Measurements from ENCODE around the gene TTC9B. TPM values are rescaled to one million over a fixed set of nuclear protein-coding genes. Genes with fewer than 3 reads are reported as not detected.

Gene TTC9B
- total RNA-seq, 4 donors from 2014 or later, result not detected

DNA sequence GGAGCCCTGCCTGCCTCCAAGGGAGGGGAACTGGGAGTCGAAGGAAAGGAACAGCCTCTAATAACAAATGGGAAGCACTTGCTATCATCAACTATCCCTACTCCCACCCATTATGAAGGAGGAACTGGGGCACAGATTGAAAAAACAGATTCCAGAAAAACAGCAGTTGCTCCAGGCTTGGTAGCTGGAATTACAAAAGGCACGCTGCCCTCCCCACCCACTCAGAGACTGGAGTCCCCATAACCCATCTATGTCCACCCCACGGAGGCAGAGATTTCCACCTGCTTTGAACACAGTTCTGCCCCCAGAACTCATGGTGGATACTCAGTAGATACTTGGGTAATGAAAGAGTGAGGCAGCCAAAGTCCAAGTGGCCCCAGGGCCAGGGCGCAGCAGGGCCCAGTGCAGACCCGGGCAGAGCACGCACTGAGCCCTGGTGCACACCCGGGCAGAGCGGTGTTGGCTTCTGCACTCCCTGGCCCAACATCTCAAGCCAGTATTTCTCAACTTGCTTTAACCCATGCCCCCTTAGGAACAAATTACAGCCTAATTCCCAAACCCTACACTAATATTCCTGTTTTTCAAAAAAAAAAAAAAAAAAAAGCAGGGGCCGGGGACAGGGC is 27.4 kb upstream of the TTC9B start:
- DNase-seq, result no peak
- Histone ChIP-seq H3K27me3 (no peaks in the 10 kb centered on the region), H3K27ac (no peak overlapping the region), H3K36me3 (peaks cover 0 to 72% (median 0%) of the 10 kb centered on the region in 3 donors), H3K9me3 (no peaks in the 10 kb centered on the region), H3K4me1 (peaks cover 0 to 54% (median 17%) of the 10 kb centered on the region in 3 donors), H3K4me3 (no peak overlapping the region)
- TF ChIP-seq, protein P1, sequence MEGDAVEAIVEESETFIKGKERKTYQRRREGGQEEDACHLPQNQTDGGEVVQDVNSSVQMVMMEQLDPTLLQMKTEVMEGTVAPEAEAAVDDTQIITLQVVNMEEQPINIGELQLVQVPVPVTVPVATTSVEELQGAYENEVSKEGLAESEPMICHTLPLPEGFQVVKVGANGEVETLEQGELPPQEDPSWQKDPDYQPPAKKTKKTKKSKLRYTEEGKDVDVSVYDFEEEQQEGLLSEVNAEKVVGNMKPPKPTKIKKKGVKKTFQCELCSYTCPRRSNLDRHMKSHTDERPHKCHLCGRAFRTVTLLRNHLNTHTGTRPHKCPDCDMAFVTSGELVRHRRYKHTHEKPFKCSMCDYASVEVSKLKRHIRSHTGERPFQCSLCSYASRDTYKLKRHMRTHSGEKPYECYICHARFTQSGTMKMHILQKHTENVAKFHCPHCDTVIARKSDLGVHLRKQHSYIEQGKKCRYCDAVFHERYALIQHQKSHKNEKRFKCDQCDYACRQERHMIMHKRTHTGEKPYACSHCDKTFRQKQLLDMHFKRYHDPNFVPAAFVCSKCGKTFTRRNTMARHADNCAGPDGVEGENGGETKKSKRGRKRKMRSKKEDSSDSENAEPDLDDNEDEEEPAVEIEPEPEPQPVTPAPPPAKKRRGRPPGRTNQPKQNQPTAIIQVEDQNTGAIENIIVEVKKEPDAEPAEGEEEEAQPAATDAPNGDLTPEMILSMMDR (IDR thresholded peaks at IDR 0.05), result no peak
- TF ChIP-seq POLR2A (IDR thresholded peaks at IDR 0.05), result no peak
- 74 to 75% methylated on average over 5 to 9 of the region's 9 CpGs for WGBS, 2 donors
- intact Hi-C loops (cut with DNase I), result no loop called here

DNA sequence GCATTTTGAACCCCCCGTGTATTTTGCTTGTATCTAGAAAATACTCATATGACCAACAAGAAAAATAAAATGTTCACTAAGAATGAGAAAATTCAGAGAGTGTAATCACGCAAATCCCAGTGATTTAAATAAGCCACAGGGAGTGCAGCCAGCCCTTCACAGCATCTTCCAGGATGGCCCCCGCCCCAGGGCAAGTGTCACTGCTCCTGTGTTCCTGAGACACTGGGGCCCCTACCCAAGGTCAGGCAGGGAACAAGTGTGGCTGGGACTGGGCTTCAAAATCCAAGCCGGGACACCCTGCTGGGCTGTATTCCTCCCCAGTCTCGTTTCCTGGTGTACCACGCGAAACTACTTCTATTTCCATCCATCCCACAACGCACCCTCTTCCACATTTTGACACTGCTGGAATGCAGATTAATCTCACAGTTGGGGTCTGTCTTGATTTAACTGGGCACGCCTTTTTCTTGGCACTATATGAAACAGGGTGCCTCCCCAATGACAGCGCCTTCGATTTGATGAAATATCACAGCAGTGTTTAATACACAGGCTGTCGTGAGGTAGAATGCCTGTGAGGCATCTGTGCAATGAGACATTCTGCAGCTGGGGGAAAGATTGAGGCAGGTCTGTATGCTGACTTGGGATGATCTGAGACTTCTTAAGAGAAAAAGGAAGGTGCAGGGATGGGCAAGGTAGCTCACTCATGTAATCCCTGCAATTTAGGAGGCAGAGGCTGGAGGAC is 26.6 kb upstream of the TTC9B start:
- TF ChIP-seq, protein P1 (IDR thresholded peaks at IDR 0.05), result no peak
- no peak for TF ChIP-seq POLR2A (IDR thresholded peaks at IDR 0.05)
- H3K27me3 ChIP-seq, result no peaks in the 10 kb centered on the region
- intact Hi-C loops (cut with DNase I), result no loop called here
- H3K9me3 ChIP-seq, result no peaks in the 10 kb centered on the region
- H3K27ac ChIP-seq, result no peak overlapping the region
- H3K4me1 ChIP-seq, result peaks cover 0 to 54% (median 17%) of the 10 kb centered on the region in 3 donors
- no peak overlapping the region for H3K4me3 ChIP-seq
- H3K36me3 ChIP-seq, result peaks cover 0 to 72% (median 6%) of the 10 kb centered on the region in 3 donors
- WGBS, 2 donors, result 72 to 89% methylated on average over 10 to 12 of the region's 12 CpGs
- no peak for DNase-seq

DNA sequence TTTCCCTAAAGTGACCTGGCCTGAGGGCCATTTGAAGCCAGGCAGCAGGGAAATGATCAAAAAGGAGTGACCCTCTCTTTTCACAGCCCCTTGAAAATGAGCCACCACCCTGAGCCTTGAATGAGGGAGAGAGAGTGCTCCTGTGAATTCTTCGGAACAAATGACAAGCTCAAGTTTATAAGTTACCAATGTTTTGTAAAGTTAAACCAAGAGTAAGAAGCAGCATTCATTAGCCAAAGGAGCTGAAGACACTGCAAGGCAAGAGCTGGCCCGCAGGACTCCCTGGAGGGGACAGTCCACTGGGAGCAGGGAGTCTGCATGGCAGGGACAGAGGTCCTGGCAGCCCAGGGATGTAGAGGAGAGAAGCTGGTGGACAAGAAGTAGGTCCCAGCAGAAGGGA is 25.0 kb upstream of the TTC9B start:
- H3K4me1 ChIP-seq, result peaks cover 0 to 48% (median 17%) of the 10 kb centered on the region in 3 donors
- no peak overlapping the region for H3K27ac ChIP-seq
- 92 to 95% methylated on average over 2 of the region's 2 CpGs for WGBS, 2 donors
- no peak overlapping the region for H3K4me3 ChIP-seq
- DNase-seq, result no peak
- intact Hi-C loops (cut with DNase I), result no loop called here
- H3K9me3 ChIP-seq, result no peaks in the 10 kb centered on the region
- H3K36me3 ChIP-seq, result peaks cover 12 to 75% (median 14%) of the 10 kb centered on the region in 3 donors
- TF ChIP-seq, protein P1 (IDR thresholded peaks at IDR 0.05), result no peak
- TF ChIP-seq POLR2A (IDR thresholded peaks at IDR 0.05), result no peak
- no peaks in the 10 kb centered on the region for H3K27me3 ChIP-seq

DNA sequence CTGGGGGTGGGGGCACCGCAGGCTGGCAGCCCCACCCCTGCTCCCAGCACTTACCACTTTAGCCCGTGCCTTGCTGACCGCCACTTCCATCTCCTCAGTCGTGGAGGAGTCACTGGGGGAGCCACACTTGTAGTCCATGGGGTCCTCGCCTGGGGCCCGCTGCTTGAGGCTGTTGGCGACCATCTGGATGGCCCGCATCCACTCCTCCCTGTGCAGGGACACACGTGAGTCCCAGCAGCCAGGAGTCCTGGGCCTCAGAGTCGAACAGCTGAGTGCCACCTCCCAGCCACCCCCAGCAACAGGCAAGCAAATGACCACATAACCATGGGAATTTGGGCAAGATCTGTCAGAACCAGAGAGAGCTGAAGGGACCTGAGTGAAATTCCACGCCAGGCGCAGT is 24.3 kb upstream of the TTC9B start:
- TF ChIP-seq POLR2A (IDR thresholded peaks at IDR 0.05), result no peak
- TF ChIP-seq, protein P1 (IDR thresholded peaks at IDR 0.05), result no peak
- H3K9me3 ChIP-seq, result no peaks in the 10 kb centered on the region
- no peaks in the 10 kb centered on the region for H3K27me3 ChIP-seq
- H3K4me3 ChIP-seq, result no peak overlapping the region
- H3K4me1 ChIP-seq, result peaks cover 0 to 48% (median 17%) of the 10 kb centered on the region in 3 donors
- 95 to 100% methylated on average over 2 to 3 of the region's 12 CpGs for WGBS, 2 donors
- peaks cover 19 to 75% (median 21%) of the 10 kb centered on the region in 3 donors for H3K36me3 ChIP-seq
- intact Hi-C loops (cut with DNase I), result no loop called here
- H3K27ac ChIP-seq, result peak overlapping the region in 3 of 4 donors; percentile 15 to 64 (median 49)
- no peak for DNase-seq

DNA sequence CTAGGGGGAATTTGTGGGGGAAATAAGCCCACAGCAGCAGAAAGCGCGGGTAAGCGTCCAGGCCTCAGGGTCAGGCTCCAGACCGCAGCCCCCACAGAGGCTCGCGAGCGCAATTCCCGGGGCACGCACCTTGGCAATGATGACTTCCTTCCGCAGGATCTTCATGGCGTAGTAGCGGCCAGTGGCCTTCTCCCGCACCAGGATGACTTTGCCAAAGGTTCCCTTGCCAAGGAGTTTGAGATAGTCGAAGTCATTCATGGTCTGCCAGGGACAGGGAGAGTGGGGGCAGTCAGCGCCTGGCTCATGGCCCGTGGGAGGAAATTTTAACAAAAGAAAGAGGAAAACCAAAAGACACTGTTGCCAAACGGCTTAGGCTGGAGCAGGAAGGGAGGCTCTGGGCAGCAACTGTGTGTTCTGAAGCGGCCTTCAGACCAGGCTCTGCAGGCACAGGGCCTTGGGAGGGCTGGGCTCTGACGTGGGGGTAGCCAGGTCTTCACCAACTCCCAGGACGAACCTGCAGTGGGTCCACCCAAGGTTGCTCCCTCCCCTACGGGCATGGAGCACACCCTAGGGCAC is 23.7 kb upstream of the TTC9B start:
- intact Hi-C loops (cut with DNase I), result no loop called here
- DNase-seq, result no peak
- peak overlapping the region in 3 of 4 donors; percentile 15 to 64 (median 49) for H3K27ac ChIP-seq
- TF ChIP-seq, protein P1 (IDR thresholded peaks at IDR 0.05), result no peak
- no peak for TF ChIP-seq POLR2A (IDR thresholded peaks at IDR 0.05)
- H3K9me3 ChIP-seq, result no peaks in the 10 kb centered on the region
- no peaks in the 10 kb centered on the region for H3K27me3 ChIP-seq
- H3K4me1 ChIP-seq, result peaks cover 0 to 48% (median 17%) of the 10 kb centered on the region in 3 donors
- H3K4me3 ChIP-seq, result no peak overlapping the region
- WGBS, 2 donors, result 77 to 78% methylated on average over 13 to 20 of the region's 21 CpGs
- peaks cover 25 to 75% (median 26%) of the 10 kb centered on the region in 3 donors for H3K36me3 ChIP-seq

Measured in esophagus squamous epithelium (tissue), 5 donors.